ENCODE data around the gene CIROP.

DNA sequence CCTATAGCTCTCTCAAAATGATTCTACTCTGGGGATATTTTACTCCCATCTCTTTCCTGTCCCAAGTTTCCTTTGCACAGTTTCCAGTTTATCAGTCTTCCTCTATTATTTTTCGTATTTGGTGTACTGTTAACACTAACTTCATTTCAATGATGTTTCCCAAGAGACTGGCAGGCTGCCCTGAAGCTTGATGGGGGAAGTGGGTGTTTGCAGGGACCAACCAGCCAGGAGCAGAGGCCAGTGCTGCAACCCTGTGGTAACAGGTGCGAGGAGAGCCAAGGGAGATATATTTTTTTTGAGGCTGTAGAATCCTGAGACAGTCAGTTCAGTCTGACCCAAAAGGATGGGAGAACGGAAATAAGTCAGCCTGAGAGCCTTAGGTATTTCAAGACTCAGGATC is 26.1 kb upstream of the CIROP start:
- TF ChIP-seq TCF4 (CRISPR knock-in tag; IDR thresholded peaks at IDR 0.05; ENCODE audit: borderline replicate concordance), result no peak
- no peak for TF ChIP-seq SNAI2 (CRISPR knock-in tag; IDR thresholded peaks at IDR 0.05)
- TF ChIP-seq ZNF8 (CRISPR knock-in tag; IDR thresholded peaks at IDR 0.05), result no peak
- no peak for TF ChIP-seq ARNTL (CRISPR knock-in tag; IDR thresholded peaks at IDR 0.05; ENCODE audit: borderline replicate concordance, low read depth)
- no peak for TF ChIP-seq ZC3H10 (CRISPR knock-in tag; IDR thresholded peaks at IDR 0.05)
- no peak for TF ChIP-seq ZNF70 (CRISPR knock-in tag; IDR thresholded peaks at IDR 0.05)
- TF ChIP-seq, protein P1, sequence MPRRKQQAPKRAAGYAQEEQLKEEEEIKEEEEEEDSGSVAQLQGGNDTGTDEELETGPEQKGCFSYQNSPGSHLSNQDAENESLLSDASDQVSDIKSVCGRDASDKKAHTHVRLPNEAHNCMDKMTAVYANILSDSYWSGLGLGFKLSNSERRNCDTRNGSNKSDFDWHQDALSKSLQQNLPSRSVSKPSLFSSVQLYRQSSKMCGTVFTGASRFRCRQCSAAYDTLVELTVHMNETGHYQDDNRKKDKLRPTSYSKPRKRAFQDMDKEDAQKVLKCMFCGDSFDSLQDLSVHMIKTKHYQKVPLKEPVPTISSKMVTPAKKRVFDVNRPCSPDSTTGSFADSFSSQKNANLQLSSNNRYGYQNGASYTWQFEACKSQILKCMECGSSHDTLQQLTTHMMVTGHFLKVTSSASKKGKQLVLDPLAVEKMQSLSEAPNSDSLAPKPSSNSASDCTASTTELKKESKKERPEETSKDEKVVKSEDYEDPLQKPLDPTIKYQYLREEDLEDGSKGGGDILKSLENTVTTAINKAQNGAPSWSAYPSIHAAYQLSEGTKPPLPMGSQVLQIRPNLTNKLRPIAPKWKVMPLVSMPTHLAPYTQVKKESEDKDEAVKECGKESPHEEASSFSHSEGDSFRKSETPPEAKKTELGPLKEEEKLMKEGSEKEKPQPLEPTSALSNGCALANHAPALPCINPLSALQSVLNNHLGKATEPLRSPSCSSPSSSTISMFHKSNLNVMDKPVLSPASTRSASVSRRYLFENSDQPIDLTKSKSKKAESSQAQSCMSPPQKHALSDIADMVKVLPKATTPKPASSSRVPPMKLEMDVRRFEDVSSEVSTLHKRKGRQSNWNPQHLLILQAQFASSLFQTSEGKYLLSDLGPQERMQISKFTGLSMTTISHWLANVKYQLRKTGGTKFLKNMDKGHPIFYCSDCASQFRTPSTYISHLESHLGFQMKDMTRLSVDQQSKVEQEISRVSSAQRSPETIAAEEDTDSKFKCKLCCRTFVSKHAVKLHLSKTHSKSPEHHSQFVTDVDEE (CRISPR knock-in tag; IDR thresholded peaks at IDR 0.05), result no peak
- no peak for TF ChIP-seq ZFP30 (CRISPR knock-in tag; IDR thresholded peaks at IDR 0.05)
- TF ChIP-seq OSR1 (CRISPR knock-in tag; IDR thresholded peaks at IDR 0.05), result no peak
- no peak for TF ChIP-seq ISL1 (CRISPR knock-in tag; IDR thresholded peaks at IDR 0.05)
